CD14-positive monocyte (primary cell): ENCODE measurements around the gene CBR3. TPM values are rescaled to one million over a fixed set of nuclear protein-coding genes. Genes with fewer than 3 reads are reported as not detected.

ENCODE experiments used
- DNase-seq, 3 donors: peaks; one replicate each; pipeline ENCODE4 v3.0.0-alpha.2; 2011 to 2022
- H2AFZ ChIP-seq: 2 replicates; pipeline ENCODE4 v1.6.0; 2012; ENCODE audit warnings: mild to moderate bottlenecking, low read depth, low read length, inconsistent platforms; ENCODE audit not compliant: insufficient read depth, poor library complexity, severe bottlenecking
- H3K27ac ChIP-seq, 2 donors: 1 replicate in 1 of 2; 2 replicates in 1 of 2; pipeline ENCODE4 v1.5.1; 2012 to 2013; ENCODE audit warnings: low read length in 2 of 2, control low read depth in 1 of 2, inconsistent platforms in 1 of 2, low read depth in 1 of 2, mild to moderate bottlenecking in 1 of 2
- H3K27me3 ChIP-seq, 2 donors: one replicate each; pipeline versions ENCODE4 v1.6.0 to v1.6.1; 2011 to 2013; ENCODE audit warnings: low read length in 2 of 2; ENCODE audit not compliant: control insufficient read depth in 2 of 2, insufficient read depth in 2 of 2
- H3K36me3 ChIP-seq, 2 donors: replicated peaks in 1 of 2; 1 replicate in 1 of 2; 2 replicates in 1 of 2; pipeline versions ENCODE4 v1.5.1 to v1.6.1; 2012 to 2013; ENCODE audit warnings: low read length in 2 of 2, control low read depth in 1 of 2, inconsistent platforms in 1 of 2, mild to moderate bottlenecking in 1 of 2; ENCODE audit not compliant: insufficient read depth in 2 of 2, control insufficient read depth in 1 of 2
- H3K4me1 ChIP-seq, 2 donors: 1 replicate in 1 of 2; 2 replicates in 1 of 2; pipeline versions ENCODE4 v1.5.1 to v1.6.1; 2012 to 2013; ENCODE audit warnings: low read length in 2 of 2, control low read depth in 1 of 2, inconsistent platforms in 1 of 2, mild to moderate bottlenecking in 1 of 2, moderate library complexity in 1 of 2; ENCODE audit not compliant: insufficient read depth in 2 of 2, control insufficient read depth in 1 of 2
- H3K4me2 ChIP-seq: replicated peaks from 2 replicates; pipeline ENCODE3; 2012; ENCODE audit warnings: low read length, moderate library complexity, mild to moderate bottlenecking; ENCODE audit not compliant: poor library complexity, severe bottlenecking; ENCODE audit errors: extremely low read depth
- H3K4me3 ChIP-seq, 3 experiments: fragments of 200-600 bp in 1 of 3; sonication (generic) in 1 of 3; replicated peaks in 1 of 3; 1 replicate in 2 of 3; 2 replicates in 1 of 3; pipeline ENCODE4 v1.5.1; 2011 to 2013; ENCODE audit warnings: low read length in 3 of 3, mild to moderate bottlenecking in 3 of 3, control low read depth in 2 of 3, low read depth in 2 of 3, inconsistent platforms in 1 of 3, moderate library complexity in 1 of 3
- H3K79me2 ChIP-seq: 2 replicates; pipeline ENCODE4 v1.6.0; 2012; ENCODE audit warnings: mild to moderate bottlenecking, control low read depth, inconsistent platforms, low read length, moderate library complexity; ENCODE audit not compliant: insufficient read depth
- H3K9ac ChIP-seq: 2 replicates; pipeline ENCODE4 v1.6.0; 2017; ENCODE audit warnings: low read length, mild to moderate bottlenecking; ENCODE audit not compliant: insufficient read depth, poor library complexity, severe bottlenecking
- H3K9me3 ChIP-seq, 2 donors: replicated peaks in 1 of 2; 1 replicate in 1 of 2; 2 replicates in 1 of 2; pipeline versions ENCODE4 v1.5.1 to v1.6.1; 2012 to 2013; ENCODE audit warnings: low read length in 2 of 2, control low read depth in 1 of 2; ENCODE audit not compliant: control insufficient read depth in 1 of 2, insufficient read depth in 1 of 2
- H4K20me1 ChIP-seq: 2 replicates; pipeline ENCODE4 v1.6.0; 2012; ENCODE audit warnings: mild to moderate bottlenecking, low read length, control low read depth, moderate library complexity; ENCODE audit not compliant: insufficient read depth
- H3K27ac Mint-ChIP-seq, 7 donors: one replicate each; pipeline ENCODE4 v1.8.0; 2020; ENCODE audit warnings: mild to moderate bottlenecking in 7 of 7, mixed read lengths in 7 of 7, moderate library complexity in 6 of 7, inconsistent platforms in 2 of 7
- H3K27me3 Mint-ChIP-seq, 3 donors: one replicate each; pipeline ENCODE4 v1.8.0; 2021 to 2022; ENCODE audit warnings: low read depth in 3 of 3, mild to moderate bottlenecking in 3 of 3, mixed read lengths in 3 of 3, moderate library complexity in 3 of 3, inconsistent platforms in 1 of 3
- H3K36me3 Mint-ChIP-seq, 2 donors: one replicate each; pipeline ENCODE4 v1.8.0; 2020; ENCODE audit warnings: mixed read lengths in 2 of 2, inconsistent platforms in 1 of 2, mild to moderate bottlenecking in 1 of 2
- H3K4me1 Mint-ChIP-seq: one replicate; pipeline ENCODE4 v1.8.0; 2020; ENCODE audit warnings: mild to moderate bottlenecking, mixed read lengths
- H3K4me3 Mint-ChIP-seq, 2 donors: one replicate each; pipeline ENCODE4 v1.8.0; 2020; ENCODE audit warnings: mild to moderate bottlenecking in 2 of 2, mixed read lengths in 2 of 2, moderate library complexity in 1 of 2
- H3K9me3 Mint-ChIP-seq, 7 donors: one replicate each; pipeline ENCODE4 v1.8.0; 2020 to 2022; ENCODE audit warnings: mixed read lengths in 7 of 7, mild to moderate bottlenecking in 6 of 7, moderate library complexity in 6 of 7, inconsistent platforms in 2 of 7
- WGBS: methylation state at CpG from one replicate; pipeline ENCODE4 v1.1.5; 2013; ENCODE audit warnings: missing lambda C conversion rate; ENCODE audit not compliant: insufficient coverage; 5-methylcytosine and 5-hydroxymethylcytosine counted together
- intact Hi-C, 2 donors: fragments of 100-400 bp; cut with micrococcal nuclease; formaldehyde crosslinking; loops; one replicate each; pipeline versions ENCODE4 v1.15.0 to v1.15.1; 2023
- polyA plus RNA-seq, 3 donors: library from polyadenylated mRNA; depleted of rRNA in 1 of 3; unstranded in 2 of 3; stranded (reverse) in 1 of 3; fragments of 300-500 nt in 2 of 3; fragments of >200 nt in 1 of 3; fragmentation: Illumina TruSeq in 2 of 3; gene quantifications; 1 replicate in 2 of 3; 2 replicates in 1 of 3; pipeline ENCODE4 v1.2.3, GENCODE V29; 2012 to 2021
- TF ChIP-seq, protein P1 (sequence below): fragments of 200-600 bp; IDR thresholded peaks from one replicate; pipeline ENCODE4 v1.8.0; 2022; ENCODE audit warnings: antibody characterized with exemption, mild to moderate bottlenecking

CBR3 gene
- polyA plus RNA-seq, 3 donors: 0.32 to 0.40 TPM; not detected in 1

DNA sequence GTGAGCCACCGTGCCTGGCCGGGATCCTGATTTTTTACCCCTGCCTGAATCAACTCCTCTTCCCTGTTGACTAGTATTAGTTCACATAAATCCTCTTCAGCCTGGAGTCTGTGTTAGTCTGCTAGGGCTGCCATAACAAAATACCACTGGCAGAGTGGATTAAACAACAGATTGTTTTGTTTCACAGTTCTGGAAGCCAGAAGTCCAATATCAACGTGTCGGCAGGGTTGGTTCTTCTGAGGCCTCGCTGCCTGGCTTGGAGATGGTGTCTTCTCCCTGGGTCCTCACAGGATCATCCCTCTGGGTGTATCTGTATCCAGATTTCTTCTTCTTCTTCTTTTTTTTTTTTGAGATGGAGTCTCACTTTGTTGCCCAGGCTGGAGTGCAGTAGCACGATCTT, 39.9 kb downstream of the CBR3 start:
- no peak for DNase-seq
- H2AFZ ChIP-seq: no peak overlapping the region
- intact Hi-C loops: no loop called here
- Mint-ChIP-seq H3K4me1 (peaks cover 51% of the 10 kb centered on the region), H3K36me3 (peaks cover 33 to 49% of the 10 kb centered on the region in 2 donors), H3K27me3 (no peaks in the 10 kb centered on the region), H3K4me3 (no peak overlapping the region), H3K9me3 (peaks cover 0 to 3% (median 0%) of the 10 kb centered on the region in 7 donors), H3K27ac (peak overlapping the region in 3 of 7 donors; percentile 24 to 82 (median 37))
- no peak overlapping the region for H3K9ac ChIP-seq
- TF ChIP-seq, protein P1, sequence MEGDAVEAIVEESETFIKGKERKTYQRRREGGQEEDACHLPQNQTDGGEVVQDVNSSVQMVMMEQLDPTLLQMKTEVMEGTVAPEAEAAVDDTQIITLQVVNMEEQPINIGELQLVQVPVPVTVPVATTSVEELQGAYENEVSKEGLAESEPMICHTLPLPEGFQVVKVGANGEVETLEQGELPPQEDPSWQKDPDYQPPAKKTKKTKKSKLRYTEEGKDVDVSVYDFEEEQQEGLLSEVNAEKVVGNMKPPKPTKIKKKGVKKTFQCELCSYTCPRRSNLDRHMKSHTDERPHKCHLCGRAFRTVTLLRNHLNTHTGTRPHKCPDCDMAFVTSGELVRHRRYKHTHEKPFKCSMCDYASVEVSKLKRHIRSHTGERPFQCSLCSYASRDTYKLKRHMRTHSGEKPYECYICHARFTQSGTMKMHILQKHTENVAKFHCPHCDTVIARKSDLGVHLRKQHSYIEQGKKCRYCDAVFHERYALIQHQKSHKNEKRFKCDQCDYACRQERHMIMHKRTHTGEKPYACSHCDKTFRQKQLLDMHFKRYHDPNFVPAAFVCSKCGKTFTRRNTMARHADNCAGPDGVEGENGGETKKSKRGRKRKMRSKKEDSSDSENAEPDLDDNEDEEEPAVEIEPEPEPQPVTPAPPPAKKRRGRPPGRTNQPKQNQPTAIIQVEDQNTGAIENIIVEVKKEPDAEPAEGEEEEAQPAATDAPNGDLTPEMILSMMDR: no peak
- no peak overlapping the region for H3K4me3 ChIP-seq
- peaks cover 20% of the 10 kb centered on the region for H4K20me1 ChIP-seq
- H3K79me2 ChIP-seq: peaks cover 68% of the 10 kb centered on the region
- peaks cover 54 to 55% of the 10 kb centered on the region in 2 donors for H3K4me1 ChIP-seq
- H3K9me3 ChIP-seq: no peaks in the 10 kb centered on the region
- H3K27ac ChIP-seq: no peak overlapping the region
- no CpG with 5 or more reads among the region's 6 CpGs for WGBS
- peaks cover 3 to 24% of the 10 kb centered on the region in 2 donors for H3K36me3 ChIP-seq
- H3K4me2 ChIP-seq: no peak overlapping the region
- no peaks in the 10 kb centered on the region for H3K27me3 ChIP-seq

DNA sequence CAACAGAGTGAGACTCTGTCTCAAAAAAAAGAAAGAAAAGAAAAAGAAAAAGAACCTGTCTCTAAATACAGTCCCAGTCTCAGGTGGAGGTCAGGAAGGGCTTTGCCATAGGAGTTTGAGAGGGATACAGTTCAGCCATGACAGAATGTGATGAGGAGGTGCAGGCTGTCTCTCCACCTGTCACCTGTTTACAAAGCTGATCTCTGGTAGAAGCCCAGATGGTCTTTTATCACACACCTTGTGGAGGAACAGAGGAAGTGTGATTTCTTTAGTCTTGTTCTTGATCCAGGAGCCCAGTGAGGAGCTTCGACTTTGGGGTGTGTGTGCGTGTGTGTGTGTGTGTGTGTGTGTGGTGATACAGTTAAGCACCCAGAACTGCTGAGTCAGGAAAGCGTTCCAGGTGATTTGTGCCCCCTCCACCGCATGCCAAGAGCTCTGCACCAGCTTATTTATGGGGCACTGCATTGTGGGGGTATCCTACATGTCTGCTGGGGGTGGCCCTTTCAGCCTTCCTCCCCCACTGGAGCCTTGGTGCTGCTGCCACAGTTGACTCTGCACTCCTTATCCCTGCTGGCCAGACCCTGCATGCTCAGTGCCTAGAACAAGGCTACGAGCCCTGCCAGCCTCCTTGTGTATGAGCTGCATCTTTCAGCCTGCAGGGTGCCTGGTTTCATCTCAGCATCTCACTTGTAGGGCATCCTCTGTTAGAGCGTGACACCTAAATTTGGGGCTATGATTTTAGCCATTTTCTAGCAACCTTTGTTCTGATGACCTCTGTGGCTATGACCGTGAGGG, 41.1 kb downstream of the CBR3 start:
- peaks cover 15% of the 10 kb centered on the region for H4K20me1 ChIP-seq
- H3K36me3 Mint-ChIP-seq: peaks cover 25 to 44% of the 10 kb centered on the region in 2 donors
- H3K4me1 Mint-ChIP-seq: peaks cover 47% of the 10 kb centered on the region
- DNase-seq: no peak
- TF ChIP-seq, protein P1: no peak
- no peak overlapping the region for H3K27ac ChIP-seq
- no peak overlapping the region for H3K4me3 ChIP-seq
- peak overlapping the region in 4 of 7 donors; percentile 15 to 53 (median 46) for H3K27ac Mint-ChIP-seq
- no peak overlapping the region for H3K4me3 Mint-ChIP-seq
- no peaks in the 10 kb centered on the region for H3K27me3 Mint-ChIP-seq
- intact Hi-C loops: no loop called here
- H3K36me3 ChIP-seq: peaks cover 3 to 17% of the 10 kb centered on the region in 2 donors
- no peak overlapping the region for H3K4me2 ChIP-seq
- H3K79me2 ChIP-seq: peaks cover 66% of the 10 kb centered on the region
- H3K9me3 ChIP-seq: no peaks in the 10 kb centered on the region
- H3K4me1 ChIP-seq: peaks cover 52 to 53% of the 10 kb centered on the region in 2 donors
- no peak overlapping the region for H2AFZ ChIP-seq
- 100% methylated on average over 3 of the region's 7 CpGs for WGBS
- peaks cover 0 to 5% (median under 1%) of the 10 kb centered on the region in 7 donors for H3K9me3 Mint-ChIP-seq
- H3K27me3 ChIP-seq: no peaks in the 10 kb centered on the region
- no peak overlapping the region for H3K9ac ChIP-seq
